HG03432 (cell line): ENCODE data around the gene ARHGAP4.

ENCODE experiments used
- ATAC-seq: cut with Tn5 transposase; IDR thresholded peaks from one replicate; pipeline ENCODE4 v1.9.1; 2021; ENCODE audit warnings: mild to moderate bottlenecking, moderate library complexity; ENCODE audit not compliant: unreplicated experiment

Gene ARHGAP4

GRCh38 chrX:153964105-153964504 is 38.0 kb upstream of the ARHGAP4 start:
- no peak for ATAC-seq

- no peak for ATAC-seq
Observed at GRCh38 chrX:153963546-153963945, 37.5 kb upstream of the ARHGAP4 start.

GRCh38 chrX:153961292-153961691 is 35.2 kb upstream of the ARHGAP4 start:
- no peak for ATAC-seq

- ATAC-seq: no peak
Observed at GRCh38 chrX:153960786-153961185, 34.7 kb upstream of the ARHGAP4 start.

- ATAC-seq: no peak
Observed at GRCh38 chrX:153960077-153960476, 34.0 kb upstream of the ARHGAP4 start.

GRCh38 chrX:153959649-153960048 is 33.6 kb upstream of the ARHGAP4 start:
- no peak for ATAC-seq

- ATAC-seq: no peak
Observed at GRCh38 chrX:153958605-153959004, 32.5 kb upstream of the ARHGAP4 start.

- ATAC-seq: no peak
Observed at GRCh38 chrX:153957224-153957623, 31.2 kb upstream of the ARHGAP4 start.

GRCh38 chrX:153956044-153956907 is 30.2 kb upstream of the ARHGAP4 start:
- no peak for ATAC-seq

GRCh38 chrX:153955228-153955732 is 29.2 kb upstream of the ARHGAP4 start:
- no peak for ATAC-seq

- ATAC-seq: no peak
Observed at GRCh38 chrX:153954558-153955227, 28.6 kb upstream of the ARHGAP4 start.

- ATAC-seq: no peak
Observed at GRCh38 chrX:153953892-153954557, 28.0 kb upstream of the ARHGAP4 start.

GRCh38 chrX:153953342-153953830 is 27.3 kb upstream of the ARHGAP4 start:
- ATAC-seq: no peak

- ATAC-seq: no peak
Observed at GRCh38 chrX:153952373-153953026, 26.4 kb upstream of the ARHGAP4 start.

GRCh38 chrX:153951683-153952372 is 25.8 kb upstream of the ARHGAP4 start:
- no peak for ATAC-seq

GRCh38 chrX:153950127-153950526 is 24.1 kb upstream of the ARHGAP4 start:
- ATAC-seq: no peak

- no peak for ATAC-seq
Observed at GRCh38 chrX:153948847-153949805, 23.1 kb upstream of the ARHGAP4 start.

- ATAC-seq: no peak
Observed at GRCh38 chrX:153948002-153948466, 22.0 kb upstream of the ARHGAP4 start.
